H1 (cell line): ENCODE results near the gene ANKS1B.

Experiments
- BRCA1 ChIP-seq: IDR thresholded peaks from 2 replicates; pipeline ENCODE4 v1.6.1; 2012; ENCODE audit warnings: low read depth, low read length, improper control_type of control experiment
- CEBPB ChIP-seq: IDR thresholded peaks from 2 replicates; pipeline ENCODE4 v1.6.1; 2012; ENCODE audit warnings: low read depth, low read length
- CREB1 ChIP-seq: IDR thresholded peaks from 2 replicates; pipeline ENCODE4 v1.6.1; 2012; ENCODE audit warnings: inconsistent platforms
- CTCF ChIP-seq, 3 experiments: IDR thresholded peaks; 1 replicate in 2 of 3; 2 replicates in 1 of 3; pipeline versions ENCODE4 v1.5.1 to v1.6.1; 2011; ENCODE audit warnings: low read length in 3 of 3, mild to moderate bottlenecking in 3 of 3, inconsistent platforms in 2 of 3, low read depth in 1 of 3, moderate library complexity in 1 of 3; ENCODE audit not compliant: insufficient read depth in 1 of 3; ENCODE audit errors: control extremely low read depth in 1 of 3
- KDM5A ChIP-seq: fragments of 200-600 bp; IDR thresholded peaks from 2 replicates; pipeline ENCODE4 v1.7.1; 2012; ENCODE audit warnings: mild to moderate bottlenecking, low read length, inconsistent platforms, mixed read lengths
- MAX ChIP-seq: IDR thresholded peaks from 2 replicates; pipeline ENCODE4 v1.6.1; 2012; ENCODE audit warnings: inconsistent platforms
- POLR2A ChIP-seq, 2 experiments: IDR thresholded peaks; 1 replicate in 1 of 2; 2 replicates in 1 of 2; pipeline ENCODE4 v1.6.1; 2011; ENCODE audit warnings: low read depth in 2 of 2, low read length in 2 of 2, mild to moderate bottlenecking in 2 of 2; ENCODE audit errors: control extremely low read depth in 1 of 2
- POLR2AphosphoS5 ChIP-seq: IDR thresholded peaks from 2 replicates; pipeline ENCODE4 v1.6.1; 2011; ENCODE audit warnings: low read depth, low read length
- SIRT6 ChIP-seq: IDR thresholded peaks from one replicate; pipeline ENCODE4 v1.7.1; 2012; ENCODE audit warnings: low read length, inconsistent platforms

GRCh38 chr12:100031836-100032235 is 47.1 kb upstream of the ANKS1B start:
- TF ChIP-seq CEBPB (no peak), POLR2AphosphoS5 (no peak), POLR2A (IDR thresholded peaks at IDR 0.05; ENCODE audit: control extremely low read depth in 1 of 2, low read depth in 2 of 2, low read length in 2 of 2) (no peak), KDM5A (no peak), MAX (no peak), CTCF (IDR thresholded peaks at IDR 0.05; ENCODE audit: control extremely low read depth in 1 of 3, insufficient read depth in 1 of 3, low read depth in 1 of 3, low read length in 3 of 3) (no peak), SIRT6 (no peak), BRCA1 (no peak), CREB1 (no peak)
